ENCODE measurements around the gene ST6GALNAC5. TPM values are rescaled to one million over a fixed set of nuclear protein-coding genes. Genes with fewer than 3 reads are reported as not detected.

Gene ST6GALNAC5
- total and polyA plus RNA-seq, 7 donors = under 0.01 to 44.7 (median 5.6) TPM; not detected in 1

DNA sequence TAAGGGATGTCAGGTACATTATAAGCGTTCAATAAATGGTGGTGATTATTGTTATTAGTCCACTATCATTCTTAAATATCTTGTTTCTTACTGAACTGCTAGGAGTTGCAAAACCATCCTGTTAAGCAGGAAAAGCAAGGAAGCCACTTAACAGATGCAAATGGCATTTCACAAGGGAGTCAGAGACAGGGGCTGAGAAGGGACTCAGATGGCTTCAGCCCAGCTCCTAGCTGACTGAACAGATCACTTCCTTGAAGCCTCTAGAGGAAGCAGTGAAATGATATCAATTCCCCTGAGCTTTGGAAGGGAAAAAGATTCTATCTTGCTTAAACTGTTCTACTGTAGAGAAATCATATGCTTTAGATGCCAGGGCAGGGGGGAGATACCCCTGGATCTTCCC, 151.5 kb downstream of the ST6GALNAC5 start:
- Histone ChIP-seq H3K4me3 (no peak overlapping the region), H3K27ac (no peak overlapping the region), H3K9me3 (no peaks in the 10 kb centered on the region), H3K36me3 (no peaks in the 10 kb centered on the region), H3K27me3 (no peaks in the 10 kb centered on the region), H3K4me1 (no peaks in the 10 kb centered on the region)
- TF ChIP-seq POLR2A (IDR thresholded peaks at IDR 0.05) (no peak), EP300 (IDR thresholded peaks at IDR 0.05) (no peak), POLR2AphosphoS5 (IDR thresholded peaks at IDR 0.05) (no peak)
- TF ChIP-seq, protein P1, sequence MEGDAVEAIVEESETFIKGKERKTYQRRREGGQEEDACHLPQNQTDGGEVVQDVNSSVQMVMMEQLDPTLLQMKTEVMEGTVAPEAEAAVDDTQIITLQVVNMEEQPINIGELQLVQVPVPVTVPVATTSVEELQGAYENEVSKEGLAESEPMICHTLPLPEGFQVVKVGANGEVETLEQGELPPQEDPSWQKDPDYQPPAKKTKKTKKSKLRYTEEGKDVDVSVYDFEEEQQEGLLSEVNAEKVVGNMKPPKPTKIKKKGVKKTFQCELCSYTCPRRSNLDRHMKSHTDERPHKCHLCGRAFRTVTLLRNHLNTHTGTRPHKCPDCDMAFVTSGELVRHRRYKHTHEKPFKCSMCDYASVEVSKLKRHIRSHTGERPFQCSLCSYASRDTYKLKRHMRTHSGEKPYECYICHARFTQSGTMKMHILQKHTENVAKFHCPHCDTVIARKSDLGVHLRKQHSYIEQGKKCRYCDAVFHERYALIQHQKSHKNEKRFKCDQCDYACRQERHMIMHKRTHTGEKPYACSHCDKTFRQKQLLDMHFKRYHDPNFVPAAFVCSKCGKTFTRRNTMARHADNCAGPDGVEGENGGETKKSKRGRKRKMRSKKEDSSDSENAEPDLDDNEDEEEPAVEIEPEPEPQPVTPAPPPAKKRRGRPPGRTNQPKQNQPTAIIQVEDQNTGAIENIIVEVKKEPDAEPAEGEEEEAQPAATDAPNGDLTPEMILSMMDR (IDR thresholded peaks at IDR 0.05) = no peak
- 86 to 89% methylated on average over 1 of the region's 1 CpG for WGBS, 2 donors
- intact Hi-C loops (cut with DNase I) = no loop called here
- DNase-seq = no peak

DNA sequence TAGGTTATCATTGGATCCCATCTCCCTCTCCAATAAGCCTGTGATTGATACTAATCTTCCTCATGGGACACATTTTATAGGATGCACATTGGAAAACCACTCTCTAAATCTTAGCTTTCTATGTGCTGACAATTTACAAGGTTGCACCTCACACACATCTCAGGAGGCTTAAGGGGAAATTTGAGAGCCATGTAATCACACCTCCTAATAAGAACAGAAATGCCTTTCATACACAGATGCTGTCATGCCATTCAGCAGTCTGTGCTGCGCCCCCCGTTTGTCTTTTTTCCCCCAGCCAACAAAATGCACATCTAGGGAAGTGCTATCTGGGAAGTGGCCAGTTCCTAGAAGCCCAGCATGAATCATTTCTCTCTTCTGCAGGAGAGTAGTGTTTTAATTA, 154.5 kb downstream of the ST6GALNAC5 start:
- intact Hi-C loops (cut with DNase I) = no loop called here
- WGBS, 2 donors = 79 to 83% methylated on average over 2 of the region's 2 CpGs
- DNase-seq = no peak

DNA sequence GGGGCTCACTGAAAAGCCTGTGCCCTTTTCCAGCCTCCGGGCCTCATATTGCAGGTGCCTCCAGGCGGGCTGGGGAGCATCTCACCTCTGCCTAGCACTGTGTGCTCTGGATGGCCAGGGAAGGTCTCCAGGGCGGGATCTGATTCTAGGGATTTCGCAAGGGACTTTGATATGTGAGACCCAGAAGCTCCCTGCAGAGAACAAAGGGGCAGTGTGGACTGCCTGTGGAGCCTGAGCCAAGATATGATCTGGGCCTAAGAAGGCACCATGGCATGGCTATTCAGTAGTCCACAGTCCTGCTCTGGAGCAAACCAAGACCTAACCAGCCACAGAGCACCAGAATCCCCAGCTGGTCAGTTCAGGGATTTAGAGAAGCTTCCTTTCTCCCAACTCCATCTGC, 157.2 kb downstream of the ST6GALNAC5 start:
- 81 to 90% methylated on average over 4 of the region's 4 CpGs for WGBS, 2 donors
- no peaks in the 10 kb centered on the region for H3K27me3 ChIP-seq
- no peaks in the 10 kb centered on the region for H3K9me3 ChIP-seq
- DNase-seq = no peak
- H3K27ac ChIP-seq = no peak overlapping the region
- no peak overlapping the region for H3K4me3 ChIP-seq
- no peak for TF ChIP-seq EP300 (IDR thresholded peaks at IDR 0.05)
- TF ChIP-seq POLR2AphosphoS5 (IDR thresholded peaks at IDR 0.05) = no peak
- no peak for TF ChIP-seq POLR2A (IDR thresholded peaks at IDR 0.05)
- TF ChIP-seq, protein P1 (IDR thresholded peaks at IDR 0.05) = no peak
- H3K4me1 ChIP-seq = peaks cover 0 to 16% (median 3%) of the 10 kb centered on the region in 4 donors
- intact Hi-C loops (cut with DNase I) = no loop called here
- H3K36me3 ChIP-seq = no peaks in the 10 kb centered on the region

More for the DNA sequence above, 154.5 kb downstream of the ST6GALNAC5 start:
- no peak overlapping the region for H3K4me3 ChIP-seq
- H3K27me3 ChIP-seq = no peaks in the 10 kb centered on the region
- H3K9me3 ChIP-seq = no peaks in the 10 kb centered on the region
- TF ChIP-seq POLR2AphosphoS5 (IDR thresholded peaks at IDR 0.05) (no peak), EP300 (IDR thresholded peaks at IDR 0.05) (no peak), POLR2A (IDR thresholded peaks at IDR 0.05) (no peak)
- TF ChIP-seq, protein P1 (IDR thresholded peaks at IDR 0.05) = no peak
- H3K36me3 ChIP-seq = no peaks in the 10 kb centered on the region
- H3K4me1 ChIP-seq = no peaks in the 10 kb centered on the region
- no peak overlapping the region for H3K27ac ChIP-seq

DNA sequence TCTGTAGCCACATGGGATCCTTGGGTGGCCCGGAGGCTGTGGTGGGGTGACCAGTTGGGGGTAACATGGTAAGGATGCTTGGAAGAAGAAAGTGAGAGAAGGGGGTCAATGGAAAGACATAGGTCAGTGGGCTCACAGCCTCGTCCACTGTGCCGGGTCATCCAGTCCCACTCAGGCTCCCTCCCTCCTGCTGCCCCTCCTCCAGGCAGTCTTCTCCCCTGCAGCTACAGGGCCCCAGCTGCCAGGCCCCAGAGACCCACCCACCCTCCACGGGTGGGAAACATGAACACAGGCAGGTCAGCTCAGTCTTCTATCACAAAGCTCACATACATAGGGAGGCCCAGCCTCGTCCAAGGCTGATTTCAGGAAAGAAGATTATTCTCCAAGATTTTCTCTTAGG, 158.3 kb downstream of the ST6GALNAC5 start:
- peaks cover 0 to 25% (median 6%) of the 10 kb centered on the region in 4 donors for H3K4me1 ChIP-seq
- H3K36me3 ChIP-seq = no peaks in the 10 kb centered on the region
- DNase-seq = no peak
- intact Hi-C loops (cut with DNase I) = no loop called here
- TF ChIP-seq POLR2AphosphoS5 (IDR thresholded peaks at IDR 0.05) = no peak
- TF ChIP-seq, protein P1 (IDR thresholded peaks at IDR 0.05) = no peak
- TF ChIP-seq POLR2A (IDR thresholded peaks at IDR 0.05) = no peak
- no peak for TF ChIP-seq EP300 (IDR thresholded peaks at IDR 0.05)
- 76 to 86% methylated on average over 5 of the region's 5 CpGs for WGBS, 2 donors
- H3K27me3 ChIP-seq = no peaks in the 10 kb centered on the region
- no peaks in the 10 kb centered on the region for H3K9me3 ChIP-seq
- H3K27ac ChIP-seq = no peak overlapping the region
- H3K4me3 ChIP-seq = no peak overlapping the region

DNA sequence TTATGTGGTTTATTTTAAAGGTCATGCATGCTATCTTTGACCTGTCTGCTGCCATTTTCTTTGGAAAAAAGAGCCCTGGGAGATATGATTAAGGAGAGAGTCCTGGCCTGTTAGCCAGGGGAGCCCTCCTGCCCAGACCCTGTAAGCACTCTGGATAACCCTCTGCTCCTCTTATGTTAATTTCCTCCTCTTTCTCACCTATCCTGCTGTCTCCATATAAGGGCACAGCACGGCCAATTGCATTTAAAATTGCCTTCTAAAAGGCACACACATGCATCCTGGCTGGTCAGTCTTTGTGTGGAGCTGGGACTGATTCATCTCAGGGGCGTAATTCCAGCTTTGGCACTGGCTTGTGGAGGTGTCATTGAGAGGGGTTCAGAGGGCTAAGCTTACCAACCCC, 158.9 kb downstream of the ST6GALNAC5 start:
- Histone ChIP-seq H3K4me1 (peaks cover 0 to 30% (median 11%) of the 10 kb centered on the region in 4 donors), H3K27ac (no peak overlapping the region), H3K27me3 (no peaks in the 10 kb centered on the region), H3K36me3 (no peaks in the 10 kb centered on the region), H3K9me3 (no peaks in the 10 kb centered on the region), H3K4me3 (no peak overlapping the region)
- no peak for DNase-seq
- 48 to 69% methylated on average over 2 of the region's 2 CpGs for WGBS, 2 donors
- TF ChIP-seq POLR2A (IDR thresholded peaks at IDR 0.05) = no peak
- no peak for TF ChIP-seq EP300 (IDR thresholded peaks at IDR 0.05)
- TF ChIP-seq, protein P1 (IDR thresholded peaks at IDR 0.05) = no peak
- TF ChIP-seq POLR2AphosphoS5 (IDR thresholded peaks at IDR 0.05) = no peak
- intact Hi-C loops (cut with DNase I) = no loop called here

Data from sigmoid colon (tissue), 7 donors.